Endothelial cell of umbilical vein (primary cell): ENCODE measurements around the gene IRF2BPL. TPM values are rescaled to one million over a fixed set of nuclear protein-coding genes. Genes with fewer than 3 reads are reported as not detected.

Experiments
- BruUV-seq: library from RNA; stranded (reverse); fragments of 400-500 nt; replicated peaks from 2 replicates; lab custom pipeline; 2021; lab: Mats Ljungman, UMichigan
- CTCF ChIA-PET: fragments of 300-600, 350-600 bp; sonication (Branson Sonifier 250); formaldehyde crosslinking; loops from one replicate; lab custom pipeline; 2021; ENCODE audit warnings: antibody characterized with exemption, inconsistent platforms; lab: Charles Lee
- POLR2A ChIA-PET: fragments of 300-600, 350-600 bp; sonication (Branson Sonifier 250); formaldehyde crosslinking; loops from one replicate; lab custom pipeline; 2021; ENCODE audit warnings: antibody characterized with exemption, inconsistent platforms; lab: Charles Lee
- DNase-seq: peaks from one replicate; pipeline ENCODE4 v3.0.0-alpha.2; 2011; ENCODE audit warnings: low read depth, low spot score
- FAIRE-seq: peaks from 2 replicates; lab custom pipeline; 2011; peaks lifted over from hg19 to GRCh38; lab: Jason Lieb, UNC
- H2AFZ ChIP-seq: 2 replicates; pipeline ENCODE4 v1.6.0; 2012; ENCODE audit warnings: low read depth, low read length, control low read depth, inconsistent platforms
- H3K27ac ChIP-seq: 2 replicates; pipeline ENCODE4 v1.5.1; 2011; ENCODE audit warnings: low read depth, mild to moderate bottlenecking, control low read depth, low read length, moderate library complexity; ENCODE audit not compliant: insufficient read depth
- H3K27me3 ChIP-seq, 2 experiments: 2 replicates each; pipeline versions ENCODE4 v1.6.0 to v1.6.1; 2011; ENCODE audit warnings: low read length in 2 of 2, mixed read lengths in 1 of 2; ENCODE audit not compliant: control insufficient read depth in 2 of 2, insufficient read depth in 2 of 2
- H3K36me3 ChIP-seq, 2 experiments: 2 replicates in 1 of 2; 3 replicates in 1 of 2; pipeline ENCODE4 v1.5.1; 2011; ENCODE audit warnings: low read length in 2 of 2, mild to moderate bottlenecking in 1 of 2, moderate library complexity in 1 of 2; ENCODE audit not compliant: control insufficient read depth in 2 of 2, insufficient read depth in 2 of 2; ENCODE audit errors: extremely low read depth in 1 of 2
- H3K4me1 ChIP-seq: 3 replicates; pipeline ENCODE4 v1.5.1; 2011; ENCODE audit warnings: mild to moderate bottlenecking, low read length; ENCODE audit not compliant: control insufficient read depth, insufficient read depth; ENCODE audit errors: extremely low read depth
- H3K4me2 ChIP-seq: 2 replicates; pipeline ENCODE4 v1.6.1; 2011; ENCODE audit warnings: low read length, control low read depth, mixed read lengths; ENCODE audit not compliant: insufficient read depth
- H3K4me3 ChIP-seq, 3 experiments: fragments of 200-600 bp in 1 of 3; sonication (generic), shearing (Covaris generic) in 1 of 3; replicated peaks in 1 of 3; 2 replicates each; pipeline ENCODE4 v1.5.1; 2011 to 2016; ENCODE audit warnings: control low read depth in 3 of 3, low read length in 3 of 3, mild to moderate bottlenecking in 2 of 3, inconsistent platforms in 1 of 3, low read depth in 1 of 3, moderate library complexity in 1 of 3; ENCODE audit not compliant: insufficient read depth in 1 of 3
- H3K79me2 ChIP-seq: 2 replicates; pipeline ENCODE4 v1.6.0; 2012; ENCODE audit warnings: low read length, inconsistent platforms; ENCODE audit not compliant: control insufficient read depth, insufficient read depth
- H3K9ac ChIP-seq: replicated peaks from 2 replicates; pipeline ENCODE3; 2011; ENCODE audit warnings: low read length, control low read depth; ENCODE audit not compliant: insufficient read depth; ENCODE audit errors: extremely low read depth
- H3K9me1 ChIP-seq: replicated peaks from 3 replicates; pipeline ENCODE4 v1.6.0; 2011; ENCODE audit warnings: mild to moderate bottlenecking, low read length; ENCODE audit not compliant: control insufficient read depth, insufficient read depth; ENCODE audit errors: extremely low read depth
- H3K9me3 ChIP-seq: replicated peaks from 2 replicates; pipeline ENCODE4 v1.5.1; 2012; ENCODE audit warnings: low read length, inconsistent platforms; ENCODE audit not compliant: control insufficient read depth, insufficient read depth
- H4K20me1 ChIP-seq: replicated peaks from 2 replicates; pipeline ENCODE3; 2011; ENCODE audit warnings: mild to moderate bottlenecking, low read length; ENCODE audit not compliant: control insufficient read depth, insufficient read depth; ENCODE audit errors: extremely low read depth
- EZH2 ChIP-seq: IDR thresholded peaks from 2 replicates; pipeline ENCODE4 v1.6.1; 2012; ENCODE audit warnings: borderline replicate concordance, low read depth, mild to moderate bottlenecking, moderate library complexity, low read length, inconsistent platforms; ENCODE audit not compliant: severe bottlenecking
- FOS ChIP-seq: IDR thresholded peaks from 2 replicates; pipeline ENCODE4 v1.6.1; 2011; ENCODE audit warnings: mild to moderate bottlenecking, low read length, moderate library complexity, borderline replicate concordance; ENCODE audit not compliant: insufficient read depth
- JUN ChIP-seq: IDR thresholded peaks from 2 replicates; pipeline ENCODE4 v1.6.1; 2011; ENCODE audit warnings: borderline replicate concordance, low read depth; ENCODE audit not compliant: insufficient read length, insufficient read depth
- MYC ChIP-seq: IDR thresholded peaks from one replicate; pipeline ENCODE4 v1.6.1; 2011; ENCODE audit warnings: mild to moderate bottlenecking, low read depth, low read length
- POLR2A ChIP-seq: IDR thresholded peaks from 2 replicates; pipeline ENCODE4 v1.6.1; 2012; ENCODE audit warnings: low read depth, mild to moderate bottlenecking, control low read depth, low read length
- POLR2AphosphoS5 ChIP-seq: IDR thresholded peaks from 2 replicates; pipeline ENCODE4 v1.6.1; 2012; ENCODE audit warnings: low read depth, mild to moderate bottlenecking, control low read depth, low read length, moderate library complexity; ENCODE audit not compliant: insufficient read depth
- dilution Hi-C: fragments of 300-500 bp; cut with MboI; formaldehyde crosslinking; loops from one replicate; pipeline ENCODE4 v1.15.0; 2019; ENCODE audit warnings: low sequenced_read_pairs; ENCODE audit not compliant: extremely low pct_ligation_motif_present
- intact Hi-C: fragments of 100-400 bp; cut with micrococcal nuclease; formaldehyde crosslinking; loops from one replicate; pipeline ENCODE4 v1.10.0; 2022
- polyA plus RNA-seq, 4 experiments: library from polyadenylated mRNA; depleted of rRNA in 3 of 4; stranded (reverse) in 3 of 4; unstranded in 1 of 4; fragments of >200 nt; gene quantifications; 2 replicates each; pipeline versions ENCODE4 v1.2.1 to v1.2.3, GENCODE V29; 2011 to 2012; ENCODE audit warnings: missing spikeins in 1 of 4
- total RNA-seq: library from RNA; stranded (reverse); gene quantifications from 2 replicates; pipeline ENCODE4 v1.2.3, GENCODE V29; 2021
- TF ChIP-seq, protein P1 (sequence below), 2 donors: IDR thresholded peaks; 1 replicate in 1 of 2; 2 replicates in 1 of 2; pipeline ENCODE4 v1.5.1; 2011; ENCODE audit warnings: low read length in 2 of 2, mild to moderate bottlenecking in 2 of 2, moderate library complexity in 2 of 2, control low read depth in 1 of 2, inconsistent platforms in 1 of 2, low read depth in 1 of 2; ENCODE audit not compliant: insufficient read depth in 1 of 2; ENCODE audit errors: extremely low read depth in 1 of 2
- TF ChIP-seq, protein P2 (sequence below): IDR thresholded peaks from 2 replicates; pipeline ENCODE4 v1.6.1; 2011; ENCODE audit not compliant: insufficient read depth, insufficient read length

IRF2BPL gene
- total and polyA plus RNA-seq, 2 donors (not counting 3 experiments of a cell fraction or from before 2014, with no cell fraction given) = 9.3 to 23.3 TPM

DNA sequence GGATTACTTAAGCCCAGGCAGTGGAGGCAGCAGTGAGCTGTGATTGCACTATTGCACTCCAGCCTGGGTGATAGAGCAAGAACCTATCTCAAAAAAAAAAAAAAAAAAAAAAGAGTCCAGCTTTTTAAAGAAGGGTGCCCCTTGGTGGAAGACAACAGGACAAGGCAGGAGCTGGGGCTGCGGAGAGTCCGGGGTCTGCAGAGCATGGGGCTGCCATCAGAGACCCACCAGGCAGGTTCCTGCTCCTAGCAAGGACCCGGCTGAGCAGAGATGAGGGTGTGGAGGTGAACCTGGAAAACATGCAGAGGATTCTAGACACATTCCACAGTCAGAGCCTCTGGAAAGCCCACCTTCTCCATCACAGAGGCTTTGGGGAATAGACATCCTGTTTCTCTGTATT, 48.5 kb upstream of the IRF2BPL start:
- H3K27ac ChIP-seq = peak overlapping the region; percentile 86
- dilution Hi-C loops (loop anchor here (25.0 kb wide), 1 partner anchor 190 kb away; no protein-coding TSS in a partner anchor), intact Hi-C loops (loop anchor here (2.0 kb wide), 1 partner anchor 64 kb away; the partner anchor contains the start of gene ZDHHC22)
- H3K4me3 ChIP-seq = no peak overlapping the region
- H3K4me1 ChIP-seq = peaks cover 14% of the 10 kb centered on the region
- H3K36me3 ChIP-seq = no peaks in the 10 kb centered on the region
- DNase-seq = no peak
- H3K79me2 ChIP-seq = no peaks in the 10 kb centered on the region
- TF ChIP-seq EZH2 (no peak), POLR2A (no peak), FOS (no peak), JUN (no peak), MYC (no peak), POLR2AphosphoS5 (no peak)
- TF ChIP-seq, protein P1, sequence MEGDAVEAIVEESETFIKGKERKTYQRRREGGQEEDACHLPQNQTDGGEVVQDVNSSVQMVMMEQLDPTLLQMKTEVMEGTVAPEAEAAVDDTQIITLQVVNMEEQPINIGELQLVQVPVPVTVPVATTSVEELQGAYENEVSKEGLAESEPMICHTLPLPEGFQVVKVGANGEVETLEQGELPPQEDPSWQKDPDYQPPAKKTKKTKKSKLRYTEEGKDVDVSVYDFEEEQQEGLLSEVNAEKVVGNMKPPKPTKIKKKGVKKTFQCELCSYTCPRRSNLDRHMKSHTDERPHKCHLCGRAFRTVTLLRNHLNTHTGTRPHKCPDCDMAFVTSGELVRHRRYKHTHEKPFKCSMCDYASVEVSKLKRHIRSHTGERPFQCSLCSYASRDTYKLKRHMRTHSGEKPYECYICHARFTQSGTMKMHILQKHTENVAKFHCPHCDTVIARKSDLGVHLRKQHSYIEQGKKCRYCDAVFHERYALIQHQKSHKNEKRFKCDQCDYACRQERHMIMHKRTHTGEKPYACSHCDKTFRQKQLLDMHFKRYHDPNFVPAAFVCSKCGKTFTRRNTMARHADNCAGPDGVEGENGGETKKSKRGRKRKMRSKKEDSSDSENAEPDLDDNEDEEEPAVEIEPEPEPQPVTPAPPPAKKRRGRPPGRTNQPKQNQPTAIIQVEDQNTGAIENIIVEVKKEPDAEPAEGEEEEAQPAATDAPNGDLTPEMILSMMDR (IDR thresholded peaks at IDR 0.05; ENCODE audit: extremely low read depth in 1 of 2, insufficient read depth in 1 of 2, low read depth in 1 of 2, low read length in 2 of 2) = no peak
- TF ChIP-seq, protein P2, sequence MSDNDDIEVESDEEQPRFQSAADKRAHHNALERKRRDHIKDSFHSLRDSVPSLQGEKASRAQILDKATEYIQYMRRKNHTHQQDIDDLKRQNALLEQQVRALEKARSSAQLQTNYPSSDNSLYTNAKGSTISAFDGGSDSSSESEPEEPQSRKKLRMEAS = no peak
- no peak for FAIRE-seq
- BruUV-seq = no TSS peak
- peak overlapping the region; percentile 58 for H3K9ac ChIP-seq
- CTCF ChIA-PET = interaction anchor here (1.4 to 4.1 kb wide), 7 partner anchors 9 to 204 kb away, joined by 5 to 45 read pairs (median 9); no protein-coding TSS in a partner anchor
- no peaks in the 10 kb centered on the region for H3K27me3 ChIP-seq
- no peaks in the 10 kb centered on the region for H3K9me1 ChIP-seq
- POLR2A ChIA-PET = interaction anchor here (0.9 kb wide), 1 partner anchor 264 kb away, joined by 4 read pairs; the partner anchor contains the start of gene ANGEL1
- peak overlapping the region; percentile 36 for H3K4me2 ChIP-seq
- H4K20me1 ChIP-seq = no peaks in the 10 kb centered on the region
- no peaks in the 10 kb centered on the region for H3K9me3 ChIP-seq
- H2AFZ ChIP-seq = no peak overlapping the region
